GM21737 (cell line): ENCODE measurements around the gene IFRD2.
"Not testable (repeated sequence)": the region's sequence is repeated elsewhere in the genome, so short reads cannot be mapped to it uniquely, and the experiment has no call there.

Experiments
- ATAC-seq: cut with Tn5 transposase; IDR thresholded peaks from one replicate; pipeline ENCODE4 v1.9.1; 2021; ENCODE audit warnings: mild to moderate bottlenecking, moderate library complexity; ENCODE audit not compliant: unreplicated experiment

Gene IFRD2

GRCh38 chr3:50286322-50287227, 5.7 kb downstream of the IFRD2 start:
- no peak for ATAC-seq

GRCh38 chr3:50284121-50284520, 8.1 kb downstream of the IFRD2 start:
- not testable (repeated sequence) for ATAC-seq

GRCh38 chr3:50279255-50280016, 12.8 kb downstream of the IFRD2 start:
- no peak for ATAC-seq

GRCh38 chr3:50278880-50279224, 13.4 kb downstream of the IFRD2 start, which contains the start of gene LSMEM2:
TSS of gene LSMEM2 (plus strand) at chr3:50279087. CDS start at chr3:50279114, 27 bp downstream.
- ATAC-seq = no peak

GRCh38 chr3:50278123-50278879, 13.9 kb downstream of the IFRD2 start:
- ATAC-seq = no peak

GRCh38 chr3:50276762-50277101, 15.5 kb downstream of the IFRD2 start:
- no peak for ATAC-seq

- no peak for ATAC-seq
Observed at GRCh38 chr3:50275996-50276761, 16.1 kb downstream of the IFRD2 start.

GRCh38 chr3:50275141-50275995, 16.9 kb downstream of the IFRD2 start:
- ATAC-seq = no peak

GRCh38 chr3:50274371-50275104, 17.7 kb downstream of the IFRD2 start:
- no peak for ATAC-seq

- no peak for ATAC-seq
Observed at GRCh38 chr3:50273689-50274065, 18.6 kb downstream of the IFRD2 start.

- ATAC-seq = peak; percentile 87
Observed at GRCh38 chr3:50272911-50273688, 19.1 kb downstream of the IFRD2 start.

- ATAC-seq = not testable (repeated sequence)
Observed at GRCh38 chr3:50272538-50272910, 19.7 kb downstream of the IFRD2 start.

- no peak for ATAC-seq
Observed at GRCh38 chr3:50271314-50271936, 20.8 kb downstream of the IFRD2 start.

- no peak for ATAC-seq
Observed at GRCh38 chr3:50270422-50271224, 21.6 kb downstream of the IFRD2 start.

- no peak for ATAC-seq
Observed at GRCh38 chr3:50269977-50270413, 22.2 kb downstream of the IFRD2 start.

GRCh38 chr3:50269460-50269859, 22.8 kb downstream of the IFRD2 start:
- no peak for ATAC-seq
